ENCODE measurements around the gene LINGO3.
A peak's percentile ranks its signal among the peaks of the same experiment; 100 is the strongest.

The LINGO3 gene

DNA sequence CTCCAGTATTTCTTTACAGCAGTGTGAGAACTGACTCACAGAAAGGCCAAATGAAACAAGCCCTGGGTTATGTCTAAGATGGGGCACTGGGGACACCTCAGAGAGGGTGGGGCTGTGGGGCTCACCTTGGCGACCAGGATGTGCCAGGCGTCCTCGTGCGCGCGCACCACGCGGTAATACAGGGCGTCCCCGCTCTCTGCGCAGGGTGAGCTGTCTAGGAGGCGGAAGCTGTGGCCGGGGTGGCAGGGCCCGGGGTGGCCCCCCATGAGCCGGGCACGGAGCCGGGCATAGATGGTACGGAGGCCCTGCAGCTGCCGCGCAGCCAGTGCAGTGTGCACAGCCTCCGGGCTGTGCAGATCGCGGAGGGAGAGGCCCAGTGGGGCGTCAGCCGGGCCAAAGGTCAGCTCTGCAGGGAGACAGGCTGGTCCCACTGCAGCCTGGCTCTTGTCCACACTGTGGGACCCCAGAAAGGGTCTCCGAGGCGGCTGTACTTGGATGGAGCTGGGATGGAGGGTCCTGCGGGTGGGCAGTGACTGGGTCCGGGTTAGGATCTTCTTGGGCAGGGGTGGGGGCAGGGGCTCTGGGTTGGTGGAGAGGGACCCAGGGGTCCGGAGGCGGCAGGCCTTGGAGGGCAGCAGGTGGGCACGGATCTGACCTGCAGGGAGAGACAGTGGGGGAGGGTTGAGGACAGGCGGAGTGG, 29.3 kb downstream of the LINGO3 start:
- no peak for DNase-seq

DNA sequence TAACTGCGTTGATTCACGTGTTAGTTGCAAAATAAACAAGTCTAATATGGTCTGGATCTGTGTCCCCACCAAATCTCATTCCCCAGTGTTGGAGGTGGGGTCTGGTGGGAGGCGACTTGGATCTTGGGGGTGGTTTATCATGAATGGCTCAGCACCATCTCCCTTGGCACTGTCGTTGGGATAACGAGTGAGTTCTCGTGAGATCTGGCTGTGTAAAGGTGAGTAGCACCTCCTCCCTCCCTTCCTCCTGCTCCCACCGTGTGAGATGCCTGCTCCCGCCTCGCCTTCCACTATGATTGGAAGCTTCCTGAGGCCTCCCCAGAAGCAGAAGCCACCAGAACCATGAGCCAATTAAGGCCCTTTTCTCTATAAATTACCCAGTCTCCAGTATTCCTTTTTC, 30.8 kb downstream of the LINGO3 start:
- no peak for DNase-seq

DNA sequence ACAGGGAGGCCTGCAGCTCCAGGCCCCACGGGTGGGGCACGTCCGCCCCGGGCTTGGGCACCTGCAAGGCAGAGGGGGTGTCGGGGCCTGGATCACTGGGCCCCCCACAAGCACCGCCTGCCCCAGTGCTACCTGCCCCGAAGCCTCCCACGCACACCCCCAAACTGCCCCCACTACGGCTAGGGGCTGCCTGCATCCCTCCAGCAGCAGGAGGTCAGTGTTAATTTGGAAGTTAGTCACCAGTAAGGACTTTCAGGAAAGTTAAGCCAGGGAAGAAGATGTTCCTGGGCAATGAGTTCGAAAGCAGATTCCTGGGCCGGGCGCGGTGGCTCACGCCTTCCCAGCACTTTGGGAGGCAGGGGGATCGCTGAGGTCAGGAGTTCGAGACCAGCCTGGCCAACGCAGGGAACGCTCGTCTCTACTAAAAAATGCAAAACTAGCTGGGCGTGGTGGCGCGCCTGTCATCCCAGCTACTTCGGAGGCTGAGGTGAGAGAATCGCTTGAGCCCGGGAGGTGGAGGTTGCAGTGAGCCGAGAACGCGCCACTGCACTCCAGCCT, 31.4 kb downstream of the LINGO3 start:
- DNase-seq = no peak

DNA sequence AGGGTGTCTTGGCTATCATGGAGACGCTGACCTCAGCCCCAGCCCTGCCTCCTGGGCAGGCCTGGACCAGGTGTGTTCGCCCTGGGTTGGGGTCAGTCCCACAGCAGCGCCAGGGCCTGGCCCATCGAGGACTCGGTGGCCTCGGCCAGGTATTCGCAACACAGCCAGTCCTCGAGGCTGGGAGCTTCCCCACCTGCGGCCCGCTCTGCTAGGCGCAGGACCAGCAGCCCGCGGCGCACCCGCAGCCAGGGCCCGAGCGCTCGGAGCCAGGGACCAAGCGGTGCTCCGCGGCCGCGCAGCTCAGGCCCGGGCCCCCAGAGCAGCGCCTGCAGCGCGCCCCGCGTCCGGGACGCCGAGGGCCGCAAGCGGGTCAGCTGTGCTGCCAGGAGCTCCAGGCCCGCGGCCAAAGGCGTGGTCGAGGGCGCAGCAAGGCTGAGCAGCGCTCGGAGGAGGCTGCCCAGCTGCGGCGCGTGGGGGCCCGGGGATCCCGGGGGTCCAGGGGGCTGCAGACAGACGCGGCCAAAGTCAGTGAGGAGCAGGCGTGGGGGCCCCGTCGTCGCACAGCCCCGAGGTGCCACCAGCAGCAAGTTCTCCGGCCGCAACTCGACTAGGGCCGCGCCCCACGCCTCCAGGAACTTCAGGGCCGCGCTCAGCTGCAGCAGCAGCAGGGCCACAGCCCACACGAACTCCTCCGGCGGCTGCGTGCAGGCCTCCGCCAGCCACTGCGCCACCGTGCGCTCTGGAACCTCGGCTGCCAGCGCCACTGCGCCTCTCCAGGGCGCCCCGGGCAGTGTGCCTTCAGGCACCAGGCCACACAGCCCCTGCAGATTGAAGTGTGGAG, 32.1 kb downstream of the LINGO3 start:
- no peak for DNase-seq

DNA sequence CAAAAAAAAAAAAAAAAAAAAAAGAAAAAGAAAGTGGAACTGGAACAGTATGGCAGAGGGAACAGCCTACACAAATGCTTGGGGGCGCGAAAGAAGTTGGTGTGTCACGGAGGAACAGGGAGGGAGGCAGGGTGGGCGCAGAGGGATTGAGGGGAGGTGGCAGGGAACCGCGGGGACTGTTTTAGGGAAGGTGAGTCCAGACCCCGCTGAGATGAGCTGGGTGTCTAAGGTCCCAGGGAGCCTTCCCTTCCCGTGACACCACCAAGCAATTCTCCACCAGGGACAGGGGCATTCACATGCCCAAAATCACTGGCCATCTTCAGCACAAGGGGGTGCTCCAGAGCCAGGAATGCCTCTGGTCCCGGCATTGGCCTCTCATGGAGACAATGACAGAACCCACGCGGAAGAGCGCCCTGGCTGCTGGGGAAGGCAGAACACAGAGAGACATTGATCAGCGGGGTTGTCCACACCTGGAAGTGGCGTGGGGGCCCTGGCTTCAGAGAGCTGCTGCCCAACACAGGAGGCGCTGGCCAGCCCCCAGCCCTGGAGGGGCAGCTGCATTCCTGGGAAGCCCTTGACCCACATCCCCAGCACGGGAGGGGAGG, 32.9 kb downstream of the LINGO3 start:
- peak; percentile 76 for DNase-seq

DNA sequence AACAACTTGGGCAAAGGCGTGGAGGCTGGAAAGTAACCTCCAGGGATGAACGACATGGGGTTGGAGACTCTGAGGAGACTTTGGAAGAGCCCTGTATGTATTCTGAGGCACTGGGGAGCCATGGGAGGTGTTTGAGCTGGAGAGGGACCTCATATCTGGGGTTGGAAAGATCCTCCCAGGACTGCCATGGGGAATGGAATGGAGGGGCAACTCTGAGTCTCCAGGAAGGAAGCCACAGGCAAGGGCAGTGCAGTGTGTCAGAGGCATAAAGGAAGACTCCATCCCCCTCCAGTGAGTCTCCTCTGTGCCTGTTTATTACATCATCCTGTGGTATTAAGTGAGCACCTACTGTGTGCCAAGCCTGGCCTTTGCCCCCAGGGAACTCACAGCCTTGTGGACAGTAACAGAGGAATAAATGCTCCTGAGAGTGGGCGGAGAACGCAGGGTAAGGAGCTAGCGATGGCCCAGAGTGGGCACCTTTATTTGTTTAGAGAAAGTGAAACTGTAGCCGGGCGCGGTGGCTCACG, 33.7 kb downstream of the LINGO3 start:
- no peak for DNase-seq

DNA sequence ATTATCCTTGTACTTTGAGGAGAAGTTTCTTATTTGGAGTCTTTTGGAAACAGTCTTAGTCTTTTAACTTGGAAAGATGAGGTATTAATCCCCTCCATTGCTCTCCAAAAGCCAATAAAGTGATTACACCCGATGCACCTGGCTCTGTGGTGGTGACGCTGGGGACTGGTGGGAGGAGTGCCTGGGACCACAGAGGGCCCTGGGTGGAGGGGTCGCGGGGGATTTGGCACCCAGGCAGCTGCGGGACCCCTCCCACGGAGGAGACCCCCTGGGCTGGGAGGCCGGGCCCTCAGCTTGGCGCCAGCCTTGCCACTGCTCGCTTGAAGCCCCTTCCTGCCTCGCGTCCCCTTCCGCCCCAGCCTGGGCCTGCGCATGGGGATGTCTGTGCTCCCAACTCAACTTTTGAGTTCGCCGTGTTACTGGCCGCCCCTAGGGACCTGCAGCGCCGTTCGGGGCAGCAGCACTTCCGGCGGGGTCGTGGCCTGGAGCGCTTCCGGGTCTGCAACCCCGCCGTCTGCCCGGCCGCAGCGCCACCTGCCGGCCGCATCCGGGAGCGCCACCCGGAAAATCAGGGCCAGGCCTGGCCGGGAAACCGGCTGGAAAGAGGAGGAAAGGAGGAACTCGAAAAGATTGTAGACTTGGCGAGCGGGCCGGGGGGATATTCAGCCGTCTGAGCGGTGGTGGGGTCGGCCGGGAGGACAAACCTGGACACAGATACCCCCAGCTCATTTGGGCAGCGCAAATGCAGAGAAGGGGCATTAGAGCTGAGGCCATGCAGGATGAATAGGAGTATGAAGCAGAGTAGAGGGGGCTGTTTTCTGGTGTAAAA, 34.4 kb downstream of the LINGO3 start:
- DNase-seq = peak; percentile 71

DNA sequence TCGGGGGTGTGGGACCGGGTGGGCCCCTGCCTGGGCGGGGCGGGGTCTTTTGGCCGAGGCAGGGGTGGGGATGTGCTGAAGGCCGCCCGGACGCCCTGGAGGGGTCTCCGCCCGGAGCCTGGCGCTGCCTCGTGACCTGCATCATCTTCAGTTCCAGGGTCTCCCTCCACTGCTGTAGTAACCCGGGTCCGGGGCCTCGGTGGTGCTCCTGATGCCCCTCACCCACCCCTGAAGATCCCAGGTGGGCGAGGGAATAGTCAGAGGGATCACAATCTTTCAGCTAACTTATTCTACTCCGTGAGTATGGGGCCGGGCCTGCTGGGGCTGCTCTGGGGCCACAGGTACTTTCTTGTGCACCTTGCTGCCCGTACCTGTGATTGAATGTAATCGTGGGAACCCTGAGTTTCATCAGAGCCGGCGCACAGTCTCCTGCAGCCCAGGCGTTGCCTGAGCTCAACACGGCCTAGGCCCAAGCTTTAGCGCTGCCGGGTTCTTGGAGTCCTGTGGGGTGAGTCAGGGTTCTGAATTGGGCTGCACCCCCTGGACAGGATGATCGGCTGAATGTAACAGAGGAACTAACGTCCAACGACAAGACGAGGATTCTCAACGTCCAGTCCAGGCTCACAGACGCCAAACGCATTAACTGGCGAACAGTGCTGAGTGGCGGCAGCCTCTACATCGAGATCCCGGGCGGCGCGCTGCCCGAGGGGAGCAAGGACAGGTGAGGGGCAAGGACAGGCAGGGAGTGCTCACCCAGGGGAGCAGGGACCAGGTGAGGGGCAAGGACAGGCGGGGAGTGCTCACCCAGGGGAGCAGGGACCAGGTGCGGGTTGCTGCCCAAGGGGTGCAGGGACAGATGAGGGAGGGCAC, 36.5 kb downstream of the LINGO3 start:
- no peak for DNase-seq

DNA sequence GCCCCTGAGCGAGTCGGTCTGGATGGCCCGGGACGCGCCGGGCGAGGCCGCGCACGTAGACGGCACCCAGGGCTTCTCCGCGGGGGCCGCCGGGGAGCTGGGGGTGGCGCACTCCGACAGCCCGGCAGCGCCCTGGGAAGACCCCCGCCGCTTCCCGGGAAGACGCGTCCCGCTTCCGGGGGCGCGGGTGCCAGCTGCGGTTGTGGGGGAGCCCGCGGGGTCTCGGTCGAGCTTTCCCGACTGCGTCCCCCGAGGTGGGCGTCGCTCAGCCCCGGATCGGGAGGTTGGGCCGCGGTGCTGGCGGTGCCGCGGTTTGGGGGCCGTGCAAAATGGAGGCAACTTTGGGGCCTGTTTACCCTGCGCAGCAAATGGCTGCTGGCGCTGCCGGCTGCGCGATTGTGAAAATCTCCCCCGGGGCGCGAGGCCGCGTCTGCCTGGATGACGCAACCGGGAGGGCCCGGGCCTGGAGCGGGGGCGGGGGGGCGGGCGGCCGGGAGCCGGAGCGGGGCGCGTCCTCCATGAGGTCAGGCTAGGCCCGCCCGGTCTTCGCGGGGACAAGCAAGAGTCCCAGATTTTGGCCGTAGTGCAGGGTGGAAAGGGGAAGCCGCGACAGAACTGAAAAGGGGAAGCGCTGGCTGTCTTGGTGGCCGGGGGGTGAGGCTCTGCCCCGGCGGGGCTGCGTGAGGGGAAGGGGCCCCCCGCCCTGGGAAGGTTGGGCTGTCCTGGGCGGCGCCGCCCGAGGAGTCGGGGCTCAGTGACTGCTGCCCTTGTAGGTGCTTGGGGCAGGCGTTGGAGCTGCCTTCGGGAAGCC, 37.3 kb downstream of the LINGO3 start:
- peak; percentile 66 for DNase-seq

DNA sequence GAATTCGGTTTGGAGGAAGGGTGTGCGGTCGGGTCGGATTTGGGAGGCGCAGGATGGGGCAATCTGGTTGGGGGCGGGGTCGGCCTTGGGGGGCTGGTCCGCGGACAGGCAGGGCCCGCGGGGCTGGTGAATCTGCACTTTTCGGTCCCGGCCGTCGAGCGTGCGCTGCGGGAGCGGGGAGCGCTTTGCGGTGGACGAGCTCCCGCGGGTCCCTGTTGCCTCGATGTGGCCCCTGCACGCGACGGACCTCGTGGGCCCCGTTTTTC, 37.9 kb downstream of the LINGO3 start:
- DNase-seq = no peak

DNA sequence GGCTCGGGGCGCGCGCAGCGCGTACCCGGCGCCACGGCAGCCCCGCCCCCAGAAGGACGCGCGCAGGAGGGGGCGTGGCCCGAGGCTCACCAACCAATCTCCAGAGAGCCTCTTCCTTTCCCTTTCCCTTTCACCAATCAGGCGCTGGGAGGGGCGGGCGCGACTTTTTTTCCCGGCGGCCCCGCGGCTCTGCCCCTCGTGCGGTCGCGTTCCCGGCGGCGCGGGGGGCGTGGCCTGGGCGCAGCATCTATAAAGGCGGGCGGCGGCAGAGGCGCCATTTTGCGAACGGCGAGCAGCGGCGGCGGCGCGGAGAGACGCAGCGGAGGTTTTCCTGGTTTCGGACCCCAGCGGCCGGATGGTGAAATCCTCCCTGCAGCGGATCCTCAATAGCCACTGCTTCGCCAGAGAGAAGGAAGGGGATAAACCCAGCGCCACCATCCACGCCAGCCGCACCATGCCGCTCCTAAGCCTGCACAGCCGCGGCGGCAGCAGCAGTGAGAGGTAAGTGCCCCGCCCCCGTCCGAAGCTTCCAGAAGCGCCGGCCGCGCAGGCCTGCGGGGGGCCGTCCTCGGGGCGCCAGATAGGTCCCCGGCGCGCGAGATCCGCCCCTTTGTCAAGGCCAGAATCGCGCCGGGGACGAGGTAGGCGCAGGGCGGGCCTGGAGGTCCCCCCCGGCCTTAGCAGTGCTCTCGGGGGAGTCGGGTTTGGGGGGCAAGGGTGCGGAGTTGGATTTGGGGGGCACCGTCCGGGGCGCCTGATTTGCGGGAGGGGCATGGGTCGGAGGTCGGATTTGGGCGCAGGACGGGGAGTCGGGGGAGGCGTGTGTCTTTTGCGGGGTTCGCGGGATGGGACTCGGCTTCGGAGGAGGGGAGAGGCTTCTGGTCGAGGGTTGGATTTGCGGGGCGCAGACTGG, 38.5 kb downstream of the LINGO3 start:
- peak; percentile 94 for DNase-seq

DNA sequence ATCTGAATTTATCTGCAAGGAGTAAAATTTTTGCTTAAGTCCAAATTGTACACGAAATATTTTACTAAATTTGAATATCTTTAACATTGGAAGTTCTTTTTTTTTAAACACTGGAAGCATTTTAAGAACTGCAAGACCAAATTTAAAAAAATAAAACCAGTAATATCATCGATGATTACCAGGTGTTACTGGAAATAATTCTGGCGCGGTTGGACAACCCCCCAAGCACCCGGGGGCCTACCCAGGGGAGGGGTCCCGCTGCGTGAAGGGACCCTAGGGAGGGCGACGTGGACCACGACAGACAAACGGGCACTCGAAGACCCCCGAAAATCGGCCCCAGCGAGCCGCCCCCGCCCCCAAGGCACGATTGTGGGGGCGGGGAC, 39.1 kb downstream of the LINGO3 start:
- no peak for DNase-seq

DNA sequence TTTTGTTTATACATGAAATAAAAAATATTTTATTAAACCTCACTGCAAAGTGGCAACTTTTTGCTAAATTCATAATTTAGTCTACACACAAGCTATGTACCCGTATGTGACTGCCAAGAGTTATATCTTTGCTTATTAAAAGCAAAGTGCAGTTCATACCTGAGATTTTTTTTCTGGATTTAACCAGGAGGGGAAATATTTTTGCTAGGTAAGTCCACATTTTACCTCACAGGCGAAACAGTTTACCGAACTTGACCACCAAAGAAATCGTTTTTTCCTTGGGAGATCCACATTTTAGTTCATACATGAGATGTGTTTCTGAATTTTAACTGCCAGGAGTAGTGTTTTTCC, 39.5 kb downstream of the LINGO3 start:
- DNase-seq = no peak

DNA sequence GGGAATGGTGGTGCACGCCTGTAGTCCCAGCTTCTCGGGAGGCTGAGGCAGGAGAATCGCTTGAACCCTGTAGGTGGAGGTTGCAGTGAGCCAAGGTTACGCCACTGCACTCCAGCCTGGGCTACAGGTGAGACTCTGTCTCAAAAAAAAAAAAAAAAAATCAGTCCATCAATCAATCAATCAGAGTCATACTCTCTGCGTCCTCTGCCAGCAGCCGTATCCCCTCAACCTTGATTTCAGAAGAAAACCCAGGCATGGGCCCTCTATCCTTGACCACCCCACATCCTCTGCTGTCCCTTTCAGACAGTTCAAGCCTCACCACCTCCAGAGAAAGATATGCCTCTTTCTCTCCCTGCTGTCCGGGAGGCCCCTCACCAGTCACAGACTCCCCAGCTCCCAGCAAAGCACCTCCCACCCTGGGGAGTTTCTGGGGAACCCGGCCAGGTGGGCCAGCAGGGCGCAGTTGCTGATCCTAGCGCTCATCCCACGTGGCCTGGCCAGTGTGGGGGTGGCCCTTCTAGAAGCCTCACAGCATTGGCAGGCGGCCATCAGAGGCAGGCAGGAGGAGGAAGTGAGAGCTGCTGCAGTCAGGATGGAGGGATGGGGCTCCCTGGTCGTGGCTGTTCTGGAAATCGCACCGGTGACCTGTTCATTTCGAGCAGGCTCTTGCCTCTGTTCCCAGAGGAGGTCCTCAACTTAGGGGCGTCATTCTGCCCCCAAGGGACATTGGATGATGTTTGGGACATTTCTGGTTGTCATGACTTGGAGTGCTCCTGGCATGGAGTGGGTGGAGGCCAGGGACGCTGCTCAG, 41.6 kb downstream of the LINGO3 start:
- peak; percentile 91 for DNase-seq

DNA sequence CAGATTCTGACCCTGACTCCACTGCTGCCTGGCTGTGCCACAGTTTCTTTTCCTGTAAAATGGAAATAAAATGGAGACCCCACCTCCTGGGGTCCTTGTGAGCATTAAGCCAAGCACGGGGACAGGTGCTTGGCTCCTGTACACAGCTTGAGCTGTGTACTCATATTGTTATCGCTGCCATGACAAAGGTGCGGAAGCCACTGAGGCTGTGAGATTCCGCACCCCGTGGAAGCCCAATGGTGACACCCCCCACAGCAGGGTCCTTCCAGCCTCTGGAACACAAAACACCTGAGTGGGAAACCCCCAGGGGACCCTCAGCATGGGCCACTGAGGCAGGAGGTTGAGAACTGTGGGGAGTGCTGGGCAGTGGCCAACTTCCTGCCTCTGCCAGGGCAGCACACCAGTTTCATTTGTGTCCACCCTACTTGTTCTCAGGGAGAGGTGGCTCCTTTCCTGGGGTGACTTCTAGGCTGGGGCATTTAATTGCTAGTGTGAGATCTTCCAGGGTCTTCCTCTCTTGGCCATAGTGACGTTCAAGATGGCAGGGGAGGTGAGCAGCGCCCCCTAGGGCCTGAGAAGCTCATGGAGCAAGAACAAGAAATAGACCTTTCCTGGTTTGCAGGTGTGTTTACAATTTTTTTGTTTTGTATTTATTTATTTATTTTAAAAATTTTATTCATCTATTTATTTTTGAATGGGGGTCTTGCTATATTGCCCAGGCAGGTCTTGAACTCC, 46.3 kb downstream of the LINGO3 start:
- DNase-seq = peak; percentile 75

DNA sequence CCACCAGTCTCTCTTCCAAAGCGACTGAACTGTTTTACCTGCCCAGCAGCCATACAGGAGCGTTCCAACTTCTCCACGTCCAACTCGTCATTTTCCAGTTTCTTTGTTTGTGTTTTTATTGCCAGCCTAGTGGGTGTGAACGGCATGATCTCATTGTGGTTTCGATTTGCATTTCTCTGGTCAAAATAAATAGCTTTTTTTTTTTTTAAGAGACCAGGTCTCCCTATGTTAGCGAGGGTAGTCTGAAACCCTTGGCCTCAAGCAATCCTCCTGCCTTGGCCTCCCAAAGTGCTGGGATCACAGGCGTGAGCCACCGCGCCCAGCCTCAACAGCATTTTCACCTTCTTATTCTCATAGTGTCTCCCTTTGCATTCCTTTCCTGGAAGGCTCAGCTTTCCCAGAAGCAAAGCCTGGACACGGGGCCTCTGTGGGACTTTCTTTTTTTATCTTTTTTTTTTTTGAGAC, 47.6 kb downstream of the LINGO3 start:
- no peak for DNase-seq

DNA sequence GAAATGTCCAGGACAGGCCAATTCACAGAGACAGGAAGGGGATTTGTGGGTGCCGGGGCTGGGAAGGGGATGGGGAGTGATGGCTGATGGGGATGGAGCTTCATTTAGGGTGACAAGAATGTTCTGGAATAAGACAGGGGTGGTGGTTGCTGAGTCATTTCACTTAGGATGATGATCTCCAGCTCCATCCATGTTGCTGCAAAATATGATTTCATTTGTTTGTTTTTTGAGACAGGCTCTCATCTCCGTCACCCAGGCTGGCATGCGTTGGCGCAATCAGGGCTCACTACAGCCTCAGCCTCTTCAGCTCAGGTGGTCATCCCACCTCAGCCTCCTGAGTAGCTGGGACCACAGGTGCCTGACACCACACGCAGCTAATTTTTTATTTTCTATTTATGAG, 48.6 kb downstream of the LINGO3 start:
- no peak for DNase-seq

All from hematopoietic multipotent progenitor cell treated with erythropoietin and hydrocortisone succinate and interleukin-3 and kit ligand, for 8 days (in vitro differentiated cells).